A549 (cell line): ENCODE data around the gene BAIAP2L1.
A peak's percentile ranks its signal among the peaks of the same experiment; 100 is the strongest.

Experiments used
- CEBPB ChIP-seq, 2 experiments: fragments of >200 bp in 1 of 2; sonication (Bioruptor Twin) in 1 of 2; formaldehyde crosslinking in 1 of 2; IDR thresholded peaks; 2 replicates each; pipeline ENCODE4 v1.6.1; 2012 to 2016
- CHD4 ChIP-seq: fragments of 200-600 bp; sonication (generic); IDR thresholded peaks from 2 replicates; pipeline ENCODE4 v1.6.1; 2016; ENCODE audit warnings: antibody characterized with exemption, mild to moderate bottlenecking, borderline replicate concordance
- EHF ChIP-seq: fragments of 250-450 bp; sonication (Bioruptor Pico); IDR thresholded peaks from 2 replicates; pipeline ENCODE4 v1.5.0; 2020; ENCODE audit warnings: mild to moderate bottlenecking
- EP300 ChIP-seq, 2 experiments: fragments of >200 bp; sonication (Bioruptor Twin); formaldehyde crosslinking; IDR thresholded peaks; 2 replicates in 1 of 2; 3 replicates in 1 of 2; pipeline ENCODE4 v1.6.1; 2016 to 2017
- MAFK ChIP-seq: fragments of 450-650 bp; IDR thresholded peaks from 2 replicates; pipeline ENCODE4 v1.6.1; 2014; ENCODE audit not compliant: partially characterized antibody
- POLR2A ChIP-seq: IDR thresholded peaks from 2 replicates; pipeline ENCODE4 v1.6.1; 2012; ENCODE audit warnings: mild to moderate bottlenecking, low read length
- POLR2AphosphoS2 ChIP-seq: conservative IDR thresholded peaks from 2 replicates; pipeline ENCODE4 v1.6.1; 2012; ENCODE audit warnings: low read length, improper control_type of control experiment, inconsistent platforms
- RAD21 ChIP-seq, 2 experiments: fragments of >200 bp in 1 of 2; sonication (Bioruptor Twin) in 1 of 2; formaldehyde crosslinking in 1 of 2; IDR thresholded peaks in 1 of 2; conservative IDR thresholded peaks in 1 of 2; 2 replicates in 1 of 2; 3 replicates in 1 of 2; pipeline ENCODE4 v1.6.1; 2012 to 2018; ENCODE audit warnings: inconsistent platforms in 1 of 2
- SMC3 ChIP-seq: fragments of >200 bp; sonication (Bioruptor Twin); formaldehyde crosslinking; IDR thresholded peaks from 3 replicates; pipeline ENCODE4 v1.6.1; 2018; ENCODE audit warnings: inconsistent platforms
- SREBF2 ChIP-seq: fragments of 450-650 bp; IDR thresholded peaks from 2 replicates; pipeline ENCODE4 v1.6.1; 2014; ENCODE audit warnings: mild to moderate bottlenecking, moderate library complexity
- TF ChIP-seq, protein P1 (sequence below): fragments of >200 bp; sonication (Bioruptor Twin); formaldehyde crosslinking; IDR thresholded peaks from 3 replicates; pipeline ENCODE4 v1.5.1; 2016
- TF ChIP-seq, protein P2 (sequence below): fragments of 450-650 bp; IDR thresholded peaks from 2 replicates; pipeline ENCODE4 v1.6.1; 2014; ENCODE audit warnings: antibody characterized with exemption

DNA sequence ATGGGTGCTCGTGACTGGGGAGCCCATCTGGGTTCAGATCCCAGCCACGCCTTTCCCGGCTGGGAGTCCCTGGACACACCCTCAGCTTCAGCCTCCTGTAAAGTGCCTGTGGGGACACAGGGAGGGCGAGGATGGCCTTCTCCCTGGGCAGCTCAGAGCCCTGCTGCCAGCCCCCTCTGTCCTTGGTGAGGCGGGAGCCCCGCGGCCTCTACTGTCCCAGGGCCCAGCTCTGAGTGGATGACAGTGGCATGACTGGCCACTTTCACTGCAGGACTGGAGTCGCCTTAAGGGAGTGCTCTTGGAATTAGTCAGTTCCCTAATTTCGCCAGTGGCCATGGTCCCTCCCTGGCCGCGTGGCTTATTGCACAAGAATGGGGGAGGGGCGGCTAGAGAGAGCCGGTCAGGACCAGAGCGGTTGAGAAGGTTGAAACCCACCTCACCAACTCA, 114.8 kb downstream of the BAIAP2L1 start:
- TF ChIP-seq, protein P1, sequence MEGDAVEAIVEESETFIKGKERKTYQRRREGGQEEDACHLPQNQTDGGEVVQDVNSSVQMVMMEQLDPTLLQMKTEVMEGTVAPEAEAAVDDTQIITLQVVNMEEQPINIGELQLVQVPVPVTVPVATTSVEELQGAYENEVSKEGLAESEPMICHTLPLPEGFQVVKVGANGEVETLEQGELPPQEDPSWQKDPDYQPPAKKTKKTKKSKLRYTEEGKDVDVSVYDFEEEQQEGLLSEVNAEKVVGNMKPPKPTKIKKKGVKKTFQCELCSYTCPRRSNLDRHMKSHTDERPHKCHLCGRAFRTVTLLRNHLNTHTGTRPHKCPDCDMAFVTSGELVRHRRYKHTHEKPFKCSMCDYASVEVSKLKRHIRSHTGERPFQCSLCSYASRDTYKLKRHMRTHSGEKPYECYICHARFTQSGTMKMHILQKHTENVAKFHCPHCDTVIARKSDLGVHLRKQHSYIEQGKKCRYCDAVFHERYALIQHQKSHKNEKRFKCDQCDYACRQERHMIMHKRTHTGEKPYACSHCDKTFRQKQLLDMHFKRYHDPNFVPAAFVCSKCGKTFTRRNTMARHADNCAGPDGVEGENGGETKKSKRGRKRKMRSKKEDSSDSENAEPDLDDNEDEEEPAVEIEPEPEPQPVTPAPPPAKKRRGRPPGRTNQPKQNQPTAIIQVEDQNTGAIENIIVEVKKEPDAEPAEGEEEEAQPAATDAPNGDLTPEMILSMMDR, result no peak
- TF ChIP-seq CHD4, result no peak
- TF ChIP-seq RAD21 (conservative IDR thresholded peaks at IDR 0.05 in 1 of 2, IDR thresholded peaks at IDR 0.05 in 1 of 2), result no peak
- TF ChIP-seq POLR2AphosphoS2, result 0 out of 2 replicates have a peak, but pooled peaks have one; percentile 71
- peak; percentile 72 to 93 for TF ChIP-seq CEBPB (IDR thresholded peaks at IDR 0.05)
- TF ChIP-seq POLR2A, result no peak
- TF ChIP-seq, protein P2, sequence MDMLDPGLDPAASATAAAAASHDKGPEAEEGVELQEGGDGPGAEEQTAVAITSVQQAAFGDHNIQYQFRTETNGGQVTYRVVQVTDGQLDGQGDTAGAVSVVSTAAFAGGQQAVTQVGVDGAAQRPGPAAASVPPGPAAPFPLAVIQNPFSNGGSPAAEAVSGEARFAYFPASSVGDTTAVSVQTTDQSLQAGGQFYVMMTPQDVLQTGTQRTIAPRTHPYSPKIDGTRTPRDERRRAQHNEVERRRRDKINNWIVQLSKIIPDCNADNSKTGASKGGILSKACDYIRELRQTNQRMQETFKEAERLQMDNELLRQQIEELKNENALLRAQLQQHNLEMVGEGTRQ, result no peak
- TF ChIP-seq SREBF2, result no peak
- TF ChIP-seq MAFK, result no peak
- no peak for TF ChIP-seq EP300 (IDR thresholded peaks at IDR 0.05)
- no peak for TF ChIP-seq SMC3
- TF ChIP-seq EHF (CRISPR knock-in tag), result no peak
